Activated CD4-positive, alpha-beta T cell treated with anti-CD3 and anti-CD28 coated beads for 1 hour (primary cell): ENCODE data around the gene HHIP.

Experiments
- DNase-seq: peaks from one replicate; pipeline ENCODE4 v3.0.0-alpha.2; 2020

The HHIP gene

GRCh38 chr4:144656850-144657249 lies 10.9 kb downstream of the HHIP start:
- DNase-seq = no peak

DNA sequence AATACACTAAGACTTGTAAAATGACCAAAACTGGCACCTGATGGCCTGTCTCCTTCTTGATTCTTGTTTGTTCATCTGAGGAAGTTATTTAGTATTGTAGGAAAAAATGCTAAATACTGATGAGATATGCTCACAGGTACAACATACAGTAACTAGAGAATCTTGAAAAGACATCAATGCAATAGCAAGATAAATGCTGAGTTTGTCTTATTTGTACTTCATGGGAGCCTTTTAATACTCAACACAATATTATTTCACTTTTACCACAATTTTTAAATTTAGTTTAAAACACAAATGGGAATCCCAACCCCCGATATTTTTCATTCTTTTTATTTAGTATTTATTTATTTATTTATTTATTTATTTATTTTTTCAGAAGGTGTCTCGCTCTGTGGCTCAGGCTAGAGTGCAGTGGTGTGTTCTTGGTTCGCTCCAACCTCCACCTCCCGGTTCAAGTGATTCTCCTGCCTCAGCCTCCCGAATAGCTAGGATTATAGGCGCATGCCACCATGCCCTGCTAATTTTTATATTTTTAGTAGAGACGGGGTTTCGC lies 12.1 kb downstream of the HHIP start:
- DNase-seq = no peak

DNA sequence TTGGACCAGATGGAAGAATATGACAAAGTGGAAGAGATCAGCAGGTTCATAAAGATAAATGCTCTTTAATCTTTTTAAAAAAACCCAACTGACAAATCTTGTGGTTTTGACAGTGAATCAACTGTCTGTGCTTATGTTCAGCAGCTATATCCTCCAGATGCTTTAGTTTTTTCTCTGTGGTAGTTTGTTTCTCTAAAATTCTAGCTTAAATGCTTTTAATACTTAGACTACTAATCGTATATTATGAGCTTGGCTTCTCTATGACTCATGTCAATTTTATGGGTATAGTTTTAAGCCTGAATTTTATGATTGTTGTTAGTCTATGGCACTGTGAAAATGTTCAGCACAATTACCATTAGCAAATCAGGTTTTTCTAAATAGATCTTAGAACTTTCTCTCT lies 12.9 kb downstream of the HHIP start:
- DNase-seq = no peak

DNA sequence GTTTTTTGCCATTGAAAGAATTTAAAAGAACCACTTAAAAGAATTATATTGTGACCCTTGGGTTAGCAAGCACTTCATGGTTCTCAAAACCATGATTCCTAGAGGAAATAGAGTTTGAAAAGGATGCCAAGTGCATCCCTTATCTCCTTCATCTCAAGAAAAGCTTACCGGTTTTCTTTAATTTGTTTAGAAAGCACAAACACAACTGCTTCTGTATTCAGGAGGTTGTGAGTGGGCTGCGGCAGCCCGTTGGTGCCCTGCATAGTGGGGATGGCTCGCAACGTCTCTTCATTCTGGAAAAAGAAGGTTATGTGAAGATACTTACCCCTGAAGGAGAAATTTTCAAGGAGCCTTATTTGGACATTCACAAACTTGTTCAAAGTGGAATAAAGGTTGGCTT lies 13.5 kb downstream of the HHIP start:
- no peak for DNase-seq

DNA sequence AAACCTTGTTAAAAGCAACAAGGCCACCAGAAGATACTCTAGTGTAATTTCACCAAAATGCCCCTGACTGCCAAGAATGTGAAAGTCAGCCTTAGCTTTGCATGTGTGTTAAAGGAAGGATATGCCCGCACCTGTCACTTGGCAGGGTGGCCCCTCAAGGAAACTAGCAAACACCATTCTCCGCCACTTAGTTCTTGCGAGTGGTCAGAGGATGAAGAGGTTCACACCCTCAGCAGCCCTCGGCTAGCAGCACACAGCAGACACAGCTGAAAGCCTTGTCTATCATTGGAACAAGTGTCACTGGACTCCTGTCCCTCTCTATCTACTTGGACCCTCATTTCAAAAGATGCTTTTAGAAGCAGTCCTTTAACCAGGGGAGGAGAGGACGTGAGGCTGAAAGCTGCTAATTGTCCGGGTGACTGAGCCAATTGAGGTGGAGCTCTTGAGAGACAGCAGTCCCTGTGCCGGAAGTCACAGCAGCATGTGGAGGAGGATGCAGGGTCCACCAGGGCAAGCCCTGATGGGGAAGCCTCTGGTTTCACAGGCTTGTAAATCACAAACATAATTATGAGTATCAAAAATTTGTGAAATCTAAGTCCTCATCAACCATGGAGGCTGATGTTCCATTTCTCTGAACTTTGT lies 18.0 kb downstream of the HHIP start:
- DNase-seq = no peak

DNA sequence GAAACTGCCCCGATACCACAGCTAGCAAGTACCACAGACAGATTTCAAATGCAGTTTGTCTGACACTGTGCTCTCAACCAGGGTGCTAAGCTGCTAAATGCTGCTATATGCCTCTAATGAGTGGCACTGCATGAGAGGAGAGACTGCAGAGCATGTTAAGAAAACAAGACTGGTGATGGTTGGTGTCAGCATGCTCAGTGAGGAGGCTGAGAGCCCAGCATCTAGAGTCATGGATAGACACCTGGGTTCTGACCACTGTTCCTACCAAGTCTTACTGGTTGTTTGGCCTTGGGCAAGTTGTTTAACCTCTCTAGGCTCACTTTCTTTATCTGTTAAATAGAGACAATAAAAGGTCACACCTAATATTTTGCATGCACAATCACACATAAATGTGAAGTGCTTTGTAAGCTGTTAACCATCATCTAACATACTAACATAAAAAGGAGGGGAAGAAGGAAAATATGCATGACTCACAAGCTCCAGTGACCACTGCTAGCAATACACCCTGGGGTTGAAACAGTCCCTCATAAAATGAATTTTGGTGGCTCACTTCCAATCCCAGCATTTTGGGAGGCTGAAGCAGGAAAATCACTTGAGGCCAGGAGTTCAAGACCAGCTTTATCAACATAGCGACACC lies 20.7 kb downstream of the HHIP start:
- no peak for DNase-seq

DNA sequence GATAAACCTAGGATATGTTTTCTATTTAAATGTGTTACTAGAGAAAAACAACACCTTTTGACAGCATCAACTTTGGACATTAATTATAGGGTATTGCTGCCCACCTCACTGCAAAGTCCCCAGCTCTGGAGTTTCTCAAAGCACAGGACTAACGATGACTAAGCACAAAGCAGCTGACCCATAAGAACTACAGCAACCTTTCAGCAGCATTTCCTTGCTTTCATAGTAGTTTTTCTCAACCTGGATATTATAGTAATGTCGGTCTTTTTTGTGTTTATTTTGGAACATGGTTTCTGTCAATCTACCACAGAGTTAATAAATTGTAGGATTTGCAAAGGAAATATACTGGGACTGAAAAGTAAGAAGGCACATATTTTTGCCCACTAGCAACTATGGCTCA lies 21.5 kb downstream of the HHIP start:
- no peak for DNase-seq

DNA sequence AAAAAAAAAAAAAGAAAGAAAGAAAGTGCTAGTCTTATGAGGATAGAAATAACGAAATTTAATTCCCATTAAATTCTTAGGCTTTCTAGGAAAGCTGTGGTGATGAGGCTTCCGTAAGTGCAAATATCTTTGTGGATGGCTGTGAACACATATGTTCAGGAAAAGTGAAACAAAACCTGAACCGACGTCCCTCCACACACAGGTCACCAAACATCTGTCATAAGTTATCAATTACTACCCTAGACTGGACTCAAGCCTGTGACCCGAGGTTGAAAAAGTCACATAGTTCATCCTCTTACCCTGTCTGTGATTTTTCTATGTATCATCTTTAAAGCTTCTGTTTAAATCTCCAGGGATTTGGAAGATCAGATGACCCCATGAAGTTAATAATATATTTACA lies 24.8 kb downstream of the HHIP start:
- no peak for DNase-seq

DNA sequence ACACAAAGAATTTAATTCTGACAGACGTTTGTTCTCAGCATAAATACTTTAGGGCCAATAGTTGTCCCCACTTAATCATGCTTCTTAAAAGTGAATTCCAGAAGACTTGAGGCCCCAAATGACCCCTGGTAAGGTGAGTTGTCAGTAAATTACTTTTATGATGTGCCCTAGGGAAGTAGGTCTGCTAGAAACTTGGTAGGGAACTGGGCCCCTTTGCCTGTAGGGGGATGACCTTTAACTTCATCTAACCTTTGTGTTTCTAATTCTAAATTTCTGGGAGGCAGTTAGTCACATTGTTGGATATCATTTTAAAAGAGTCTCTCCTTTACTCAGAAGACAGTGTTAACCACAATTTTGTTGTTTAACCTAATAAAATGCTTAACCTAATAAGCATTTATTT lies 28.8 kb downstream of the HHIP start:
- DNase-seq = no peak

DNA sequence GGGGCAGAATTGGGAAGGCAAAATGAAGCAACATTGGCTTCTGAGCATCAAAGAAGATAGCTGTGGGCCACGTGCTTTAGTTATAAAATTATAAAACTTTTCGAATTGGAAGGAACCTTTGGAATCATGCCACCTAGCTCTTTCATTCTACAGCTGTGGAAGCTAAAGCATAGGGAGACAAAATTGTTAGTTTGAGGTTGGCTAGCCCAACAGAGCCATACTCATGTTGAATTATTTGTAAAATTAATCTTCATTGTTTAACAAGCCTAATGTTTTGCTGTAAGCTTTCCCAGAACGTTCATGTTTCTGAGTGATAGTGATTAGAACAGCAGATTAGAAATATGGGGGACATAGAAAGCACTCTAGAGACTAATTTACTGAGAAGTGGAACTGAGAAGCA lies 35.9 kb downstream of the HHIP start:
- no peak for DNase-seq

DNA sequence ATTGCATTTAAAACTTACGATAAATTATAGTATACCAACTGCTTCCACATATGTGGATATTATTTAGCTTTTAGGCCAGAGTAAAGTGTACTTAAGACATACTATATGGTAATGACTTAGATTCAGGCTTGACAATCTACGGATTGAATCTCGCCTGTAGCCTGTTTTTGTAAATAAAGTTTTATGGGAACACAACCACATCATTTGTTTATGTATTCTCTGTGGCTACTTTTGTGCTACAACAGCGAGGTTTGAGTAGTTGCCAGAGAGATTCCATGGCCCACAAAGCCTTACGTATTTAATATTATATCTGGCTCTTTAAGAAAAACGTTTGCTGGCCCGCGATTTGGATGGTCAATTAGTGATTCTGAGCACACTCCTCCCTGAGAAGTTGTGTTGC lies 37.6 kb downstream of the HHIP start:
- no peak for DNase-seq

- no peak for DNase-seq
Observed at GRCh38 chr4:144685911-144686310, 40.0 kb downstream of the HHIP start.

DNA sequence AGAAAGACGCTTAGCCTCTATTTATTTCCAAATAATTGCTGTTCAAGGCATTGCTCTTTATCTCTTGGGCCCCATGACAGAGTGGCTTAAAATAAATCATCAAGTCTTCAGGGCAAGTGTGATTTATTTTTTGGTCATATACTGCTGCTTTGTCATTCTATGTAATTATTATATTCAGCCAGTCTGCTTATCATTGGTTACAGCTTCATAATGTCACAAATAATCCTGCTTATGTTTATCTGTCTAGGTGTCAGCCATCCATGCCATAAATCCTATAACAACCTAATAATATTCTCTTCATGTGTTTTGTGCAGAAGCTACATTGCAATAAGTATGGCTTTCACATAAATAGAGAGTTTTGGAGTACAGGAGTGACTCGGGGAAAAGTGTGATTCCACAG lies 41.0 kb downstream of the HHIP start:
- DNase-seq = no peak

DNA sequence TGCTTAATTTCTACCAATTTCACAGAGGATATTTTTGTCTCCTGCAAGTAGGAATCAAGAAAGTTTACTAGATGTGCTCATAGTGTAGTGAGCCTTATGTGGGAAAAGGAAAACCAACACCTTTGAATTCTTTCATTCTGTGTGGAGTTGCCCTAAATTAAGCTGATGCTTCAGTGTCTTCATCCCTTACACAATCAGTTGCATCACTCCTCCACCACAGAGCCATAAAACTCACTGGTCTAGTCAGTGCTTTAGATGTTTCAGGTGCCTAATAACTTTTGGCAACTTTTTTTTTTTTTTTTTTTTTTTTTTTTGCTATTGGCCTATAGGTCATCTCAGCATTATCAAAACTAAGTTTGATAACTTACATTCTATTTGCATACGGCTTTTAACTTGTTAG lies 41.5 kb downstream of the HHIP start:
- DNase-seq = no peak

DNA sequence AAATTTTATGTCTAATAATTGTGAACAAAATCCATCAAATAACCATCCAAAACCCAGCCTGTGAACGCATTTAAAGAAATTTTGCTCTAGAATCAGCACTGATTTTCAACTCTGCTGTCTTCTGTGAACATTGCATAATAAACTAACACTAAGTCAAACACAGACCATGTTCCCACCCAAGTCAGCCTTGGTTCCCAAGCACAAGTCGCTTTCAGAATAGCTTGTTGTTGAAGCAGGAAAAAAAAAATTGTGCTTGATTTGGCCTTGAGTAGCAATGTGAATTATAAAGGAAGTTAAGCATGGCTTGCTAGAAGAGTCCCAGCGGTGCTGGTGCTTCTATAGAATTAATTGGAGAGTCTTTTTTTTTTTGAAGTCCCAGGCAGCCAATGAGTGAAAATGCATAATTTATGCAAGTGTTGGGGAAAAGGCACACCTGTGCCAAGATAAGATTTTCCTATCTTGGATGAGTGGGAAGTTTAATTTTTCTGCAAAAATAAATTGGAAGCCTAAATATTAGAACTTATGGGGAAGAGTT lies 42.1 kb downstream of the HHIP start:
- no peak for DNase-seq

GRCh38 chr4:144689125-144689524 lies 43.2 kb downstream of the HHIP start:
- no peak for DNase-seq

- no peak for DNase-seq
Observed at GRCh38 chr4:144695721-144696120, 49.8 kb downstream of the HHIP start.

- DNase-seq = no peak
Observed at GRCh38 chr4:144696376-144696775, 50.4 kb downstream of the HHIP start.

- DNase-seq = no peak
Observed at GRCh38 chr4:144699565-144699964, 53.6 kb downstream of the HHIP start.

GRCh38 chr4:144701683-144702233 lies 55.8 kb downstream of the HHIP start:
- no peak for DNase-seq

DNA sequence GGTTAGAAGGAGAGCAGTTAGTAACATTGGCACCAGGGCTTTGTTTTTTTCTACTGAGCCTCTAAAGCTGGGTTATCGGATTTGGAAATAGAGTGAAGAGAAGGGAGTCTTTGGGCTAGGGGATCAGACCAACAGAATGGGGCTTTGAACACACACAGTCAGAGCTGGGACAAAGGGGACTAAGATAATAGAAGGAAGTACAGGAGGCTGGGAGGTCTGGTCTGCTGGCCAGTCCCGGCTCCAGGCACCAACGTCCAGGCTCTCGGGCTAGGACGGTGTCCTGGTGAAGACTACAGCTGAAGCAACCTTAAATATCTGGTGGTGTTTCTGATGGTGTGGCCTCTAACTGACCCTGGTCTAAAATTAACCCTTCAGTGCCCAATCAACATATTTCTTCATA lies 57.5 kb downstream of the HHIP start:
- DNase-seq = no peak

DNA sequence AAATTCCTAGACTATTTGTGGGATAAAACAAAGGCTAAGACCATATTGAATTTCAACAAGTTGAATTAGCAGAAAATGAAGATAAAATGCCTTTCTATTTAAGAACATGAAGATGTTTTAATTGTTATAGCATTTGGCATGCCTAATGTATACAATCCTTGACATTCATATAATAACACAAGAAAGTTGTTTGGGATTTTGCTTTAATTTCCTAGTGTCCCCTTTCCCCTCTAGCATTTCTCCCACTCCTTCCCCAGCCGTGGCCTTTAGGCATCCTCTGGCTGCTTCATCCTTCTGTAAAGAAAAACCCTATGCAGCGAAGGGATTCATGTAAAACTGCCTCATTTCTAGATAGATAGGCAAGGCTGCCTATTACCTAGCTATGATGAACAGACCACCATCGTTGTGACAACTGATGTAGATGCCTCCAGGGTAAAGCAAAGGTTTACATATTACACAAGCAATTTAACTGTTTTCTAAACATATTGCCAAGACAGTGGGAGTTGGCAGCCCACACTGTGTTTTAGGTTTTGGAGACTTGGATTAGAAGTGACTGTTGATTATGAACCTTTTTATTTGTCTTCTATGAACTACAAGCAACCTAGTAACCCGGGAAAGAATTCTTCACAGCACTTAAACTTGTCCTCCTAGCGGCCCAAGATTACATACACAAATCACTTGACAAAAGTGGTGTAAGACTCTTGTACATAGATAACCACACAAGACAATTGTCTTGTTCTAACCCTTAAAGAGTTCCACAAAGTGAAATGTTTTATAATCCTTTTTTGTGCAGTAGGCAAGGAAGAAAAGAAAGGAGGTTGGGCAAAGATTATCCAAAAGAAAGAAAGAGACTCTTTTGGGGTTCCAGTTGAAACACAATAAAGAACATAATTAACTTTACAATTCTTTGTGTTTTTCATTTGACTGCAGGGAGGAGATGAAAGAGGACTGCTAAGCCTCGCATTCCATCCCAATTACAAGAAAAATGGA lies 59.9 kb downstream of the HHIP start:
- DNase-seq = no peak

- DNase-seq = no peak
Observed at GRCh38 chr4:144709159-144709558, 63.2 kb downstream of the HHIP start.
